Right lobe of liver (tissue), 6 donors: Measurements from ENCODE around the gene BEND7. TPM values are rescaled to one million over a fixed set of nuclear protein-coding genes. Genes with fewer than 3 reads are reported as not detected.

ENCODE experiments used
- ATAC-seq, 4 donors: fragments of 200-7000 bp; cut with Tn5 transposase; one replicate each; pipeline ENCODE4 v1.9.1; 2020; ENCODE audit warnings: mild to moderate bottlenecking in 4 of 4, moderate library complexity in 4 of 4
- DNase-seq, 3 donors: peaks; one replicate each; pipeline ENCODE4 v3.0.0-alpha.2; 2020
- H3K27ac ChIP-seq, 3 donors: fragments of 200-600 bp; one replicate each; pipeline ENCODE4 v1.8.0; 2022
- H3K27me3 ChIP-seq, 2 donors: fragments of 200-600 bp; one replicate each; pipeline ENCODE4 v1.8.0; 2022
- H3K36me3 ChIP-seq, 4 donors: fragments of 200-600 bp; sonication (generic) in 1 of 4; one replicate each; pipeline versions ENCODE4 v1.5.1 to v1.8.0; 2017 to 2022; ENCODE audit warnings: control low read depth in 1 of 4
- H3K4me1 ChIP-seq, 4 donors: fragments of 200-600 bp; sonication (generic) in 1 of 4; one replicate each; pipeline versions ENCODE4 v1.5.1 to v1.8.0; 2017 to 2022; ENCODE audit warnings: control low read depth in 1 of 4
- H3K4me3 ChIP-seq, 3 donors: fragments of 200-600 bp; one replicate each; pipeline ENCODE4 v1.8.0; 2022
- H3K9me3 ChIP-seq, 4 donors: fragments of 200-600 bp; sonication (generic) in 1 of 4; one replicate each; pipeline versions ENCODE4 v1.5.1 to v1.8.0; 2017 to 2022; ENCODE audit warnings: control low read depth in 1 of 4
- POLR2A ChIP-seq: fragments of 450-650 bp; IDR thresholded peaks from one replicate; pipeline ENCODE4 v1.6.1; 2017; ENCODE audit warnings: antibody characterized with exemption, mild to moderate bottlenecking
- WGBS: methylation state at CpG from one replicate; pipeline ENCODE4 v1.1.6; 2018; ENCODE audit warnings: low coverage, low lambda C conversion rate; ENCODE audit not compliant: insufficient coverage; ENCODE audit errors: missing lambda C conversion rate; 5-methylcytosine and 5-hydroxymethylcytosine counted together
- intact Hi-C, 2 donors: fragments of 100-400 bp; cut with DNase I; formaldehyde crosslinking; loops; one replicate each; pipeline versions ENCODE4 v1.11.2 to v1.14.1; 2022
- total RNA-seq, 6 experiments: library from RNA; depleted of rRNA in 2 of 6; stranded (reverse); fragments of >200 nt in 2 of 6; fragmentation: NEBNext Ultra II Directional in 3 of 6; extraction: Animal tissue kit (Norgen Biotek cat#: 25700) in 3 of 6; gene quantifications; one replicate each; pipeline versions ENCODE4 v1.1.0 to v1.2.4, GENCODE V29; 2016 to 2023
- TF ChIP-seq, protein P1 (sequence below), 4 donors: fragments of 200-600 bp in 3 of 4; fragments of 450-650 bp in 1 of 4; IDR thresholded peaks; one replicate each; pipeline versions ENCODE4 v1.5.1 to v1.8.0; 2016 to 2022; ENCODE audit warnings: antibody characterized with exemption in 4 of 4, mild to moderate bottlenecking in 2 of 4
- donor health status: DM: no; HTN: yes; CAD: no.
- donor health status: DM: no; HTN: no; CAD: no.
- donor health status: DM: no; HTN: no; CAD: no.
- donor health status: DM: no; HTN: yes; CAD: no.
- donor health status: DM: no; HTN: yes; CAD: no.

Gene BEND7
- total RNA-seq, 6 experiments from 2014 or later = 14.5 to 21.5 (median 15.6) TPM

GRCh38 chr10:13399752-13400151 is 129.1 kb downstream of the BEND7 start:
- no peak overlapping the region for H3K4me3 ChIP-seq
- DNase-seq (no peak), ATAC-seq (no peak)
- H3K27ac ChIP-seq = no peak overlapping the region
- intact Hi-C loops = no loop called here
- TF ChIP-seq POLR2A = no peak
- TF ChIP-seq, protein P1, sequence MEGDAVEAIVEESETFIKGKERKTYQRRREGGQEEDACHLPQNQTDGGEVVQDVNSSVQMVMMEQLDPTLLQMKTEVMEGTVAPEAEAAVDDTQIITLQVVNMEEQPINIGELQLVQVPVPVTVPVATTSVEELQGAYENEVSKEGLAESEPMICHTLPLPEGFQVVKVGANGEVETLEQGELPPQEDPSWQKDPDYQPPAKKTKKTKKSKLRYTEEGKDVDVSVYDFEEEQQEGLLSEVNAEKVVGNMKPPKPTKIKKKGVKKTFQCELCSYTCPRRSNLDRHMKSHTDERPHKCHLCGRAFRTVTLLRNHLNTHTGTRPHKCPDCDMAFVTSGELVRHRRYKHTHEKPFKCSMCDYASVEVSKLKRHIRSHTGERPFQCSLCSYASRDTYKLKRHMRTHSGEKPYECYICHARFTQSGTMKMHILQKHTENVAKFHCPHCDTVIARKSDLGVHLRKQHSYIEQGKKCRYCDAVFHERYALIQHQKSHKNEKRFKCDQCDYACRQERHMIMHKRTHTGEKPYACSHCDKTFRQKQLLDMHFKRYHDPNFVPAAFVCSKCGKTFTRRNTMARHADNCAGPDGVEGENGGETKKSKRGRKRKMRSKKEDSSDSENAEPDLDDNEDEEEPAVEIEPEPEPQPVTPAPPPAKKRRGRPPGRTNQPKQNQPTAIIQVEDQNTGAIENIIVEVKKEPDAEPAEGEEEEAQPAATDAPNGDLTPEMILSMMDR (IDR thresholded peaks at IDR 0.05) = no peak
- H3K9me3 ChIP-seq = no peaks in the 10 kb centered on the region
- no peaks in the 10 kb centered on the region for H3K36me3 ChIP-seq
- no peaks in the 10 kb centered on the region for H3K4me1 ChIP-seq
- WGBS = 79% methylated on average over 2 of the region's 2 CpGs
- H3K27me3 ChIP-seq = no peaks in the 10 kb centered on the region

- no peaks in the 10 kb centered on the region for H3K27me3 ChIP-seq
- 70% methylated on average over 6 of the region's 8 CpGs for WGBS
- no peak overlapping the region for H3K27ac ChIP-seq
- TF ChIP-seq, protein P1 (IDR thresholded peaks at IDR 0.05) = no peak
- TF ChIP-seq POLR2A = no peak
- H3K4me1 ChIP-seq = no peaks in the 10 kb centered on the region
- no peaks in the 10 kb centered on the region for H3K36me3 ChIP-seq
- no peaks in the 10 kb centered on the region for H3K9me3 ChIP-seq
- intact Hi-C loops = no loop called here
- no peak for ATAC-seq
- H3K4me3 ChIP-seq = no peak overlapping the region
- no peak for DNase-seq
Observed at GRCh38 chr10:13399236-13399635, 129.6 kb downstream of the BEND7 start.

GRCh38 chr10:13397052-13397451 is 131.8 kb downstream of the BEND7 start:
- WGBS = 88% methylated on average over 2 of the region's 3 CpGs
- Histone ChIP-seq H3K27ac (no peak overlapping the region), H3K36me3 (no peaks in the 10 kb centered on the region), H3K4me1 (no peaks in the 10 kb centered on the region), H3K4me3 (no peak overlapping the region), H3K27me3 (no peaks in the 10 kb centered on the region), H3K9me3 (no peaks in the 10 kb centered on the region)
- DNase-seq = no peak
- no peak for ATAC-seq
- TF ChIP-seq POLR2A = no peak
- TF ChIP-seq, protein P1 (IDR thresholded peaks at IDR 0.05) = no peak
- intact Hi-C loops = no loop called here

DNA sequence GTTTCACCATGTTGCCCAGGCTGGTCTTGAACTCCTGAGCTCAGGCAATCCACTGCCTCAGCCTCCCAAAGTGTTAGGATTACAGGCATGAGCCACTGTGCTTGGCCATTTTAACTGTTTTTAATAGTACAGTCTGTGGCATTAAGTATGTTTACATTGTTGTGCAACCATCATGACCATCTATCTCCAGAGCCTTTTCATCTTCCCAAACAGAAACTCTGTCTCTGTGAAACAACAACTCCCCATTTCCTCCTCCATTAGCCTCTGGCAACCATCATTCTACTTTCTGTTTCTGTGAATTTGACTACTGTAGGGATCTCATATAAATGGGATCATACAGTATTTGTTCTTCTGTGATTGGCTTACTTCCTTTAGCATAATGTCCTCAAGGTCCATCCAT is 132.4 kb downstream of the BEND7 start:
- Histone ChIP-seq H3K27me3 (no peaks in the 10 kb centered on the region), H3K4me1 (no peaks in the 10 kb centered on the region), H3K27ac (no peak overlapping the region), H3K36me3 (no peaks in the 10 kb centered on the region), H3K9me3 (no peaks in the 10 kb centered on the region), H3K4me3 (no peak overlapping the region)
- no peak for TF ChIP-seq POLR2A
- TF ChIP-seq, protein P1 (IDR thresholded peaks at IDR 0.05) = no peak
- intact Hi-C loops = no loop called here
- no peak for ATAC-seq
- DNase-seq = no peak

DNA sequence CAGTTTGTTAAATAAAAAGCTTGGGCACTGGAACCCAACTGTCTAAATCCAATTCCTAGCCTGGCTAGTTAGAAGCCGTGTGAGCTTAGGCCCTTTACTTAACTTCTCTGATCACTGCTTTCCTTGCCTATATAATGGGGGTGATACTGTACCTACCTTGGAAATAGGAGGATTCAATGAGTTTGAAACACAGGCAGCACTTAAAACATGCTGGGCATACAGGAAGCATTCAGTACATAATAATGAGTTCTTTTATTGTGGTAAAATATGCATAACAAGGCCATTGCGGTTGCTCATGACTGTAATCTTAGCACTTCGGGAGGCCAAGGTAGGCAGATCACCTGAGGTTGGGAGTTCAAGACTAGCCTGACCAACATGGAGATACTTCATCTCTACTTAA is 133.3 kb downstream of the BEND7 start:
- Histone ChIP-seq H3K36me3 (no peaks in the 10 kb centered on the region), H3K9me3 (no peaks in the 10 kb centered on the region), H3K4me1 (no peaks in the 10 kb centered on the region), H3K4me3 (no peak overlapping the region), H3K27me3 (no peaks in the 10 kb centered on the region), H3K27ac (no peak overlapping the region)
- intact Hi-C loops = no loop called here
- WGBS = 55% methylated on average over 2 of the region's 3 CpGs
- DNase-seq (no peak), ATAC-seq (no peak)
- TF ChIP-seq, protein P1 (IDR thresholded peaks at IDR 0.05) = no peak
- TF ChIP-seq POLR2A = no peak
